PC-3 (cell line): ENCODE results near the gene TAP2. TPM values are rescaled to one million over a fixed set of nuclear protein-coding genes. Genes with fewer than 3 reads are reported as not detected.

Experiments used
- ATAC-seq: fragments of 200-7000 bp; cut with Tn5 transposase; 2 replicates; pipeline ENCODE4 v1.9.1; 2020; ENCODE audit warnings: mild to moderate bottlenecking, moderate library complexity
- BruUV-seq: library from RNA; stranded (reverse); fragments of 400-500 nt; replicated peaks from 2 replicates; lab custom pipeline; 2021; lab: Mats Ljungman, UMichigan
- CTCF ChIA-PET: fragments of 300-600 bp; sonication (Branson Sonifier 250); formaldehyde crosslinking; loops from one replicate; lab custom pipeline; 2022; ENCODE audit warnings: antibody characterized with exemption; lab: Charles Lee
- POLR2A ChIA-PET: fragments of 300-600 bp; sonication (Branson Sonifier 250); formaldehyde crosslinking; loops from one replicate; lab custom pipeline; 2022; ENCODE audit warnings: antibody characterized with exemption; ENCODE audit not compliant: unreplicated experiment; lab: Charles Lee
- DNase-seq: peaks from one replicate; pipeline ENCODE4 v3.0.0-alpha.2; 2015
- H2AFZ ChIP-seq: fragments of 300-600 bp; sonication (generic); 2 replicates; pipeline ENCODE4 v1.6.0; 2016; ENCODE audit warnings: antibody characterized with exemption, low read length
- H3F3A ChIP-seq: fragments of 300-600 bp; sonication (generic); one replicate; pipeline ENCODE4 v1.6.0; 2017; ENCODE audit warnings: antibody characterized with exemption, low read length, control low read depth, mild to moderate bottlenecking; ENCODE audit not compliant: unreplicated experiment
- H3K27ac ChIP-seq: fragments of 300-600 bp; sonication (generic); 2 replicates; pipeline ENCODE4 v1.5.1; 2016; ENCODE audit warnings: mild to moderate bottlenecking, low read length
- H3K27me3 ChIP-seq: fragments of 300-600 bp; sonication (generic); 2 replicates; pipeline ENCODE4 v1.6.1; 2016; ENCODE audit warnings: low read length, mixed read lengths
- H3K36me3 ChIP-seq: fragments of 300-600 bp; sonication (generic); 2 replicates; pipeline ENCODE4 v1.6.1; 2016; ENCODE audit warnings: low read depth, mixed run types, low read length, mixed read lengths
- H3K4me1 ChIP-seq: fragments of 300-600 bp; sonication (generic); 2 replicates; pipeline ENCODE4 v1.5.1; 2016; ENCODE audit warnings: low read length; ENCODE audit not compliant: insufficient read depth
- H3K4me2 ChIP-seq: fragments of 300-600 bp; sonication (generic); 2 replicates; pipeline ENCODE4 v1.6.0; 2016; ENCODE audit warnings: low read length
- H3K4me3 ChIP-seq: fragments of 300-600 bp; sonication (generic); 2 replicates; pipeline ENCODE4 v1.5.1; 2016; ENCODE audit warnings: mild to moderate bottlenecking, low read length, mixed read lengths
- H3K79me2 ChIP-seq: fragments of 300-600 bp; sonication (generic); 2 replicates; pipeline ENCODE4 v1.6.1; 2017; ENCODE audit warnings: low read length, mixed read lengths
- H3K9ac ChIP-seq: fragments of 300-600 bp; sonication (generic); 2 replicates; pipeline ENCODE4 v1.6.0; 2016; ENCODE audit warnings: mild to moderate bottlenecking, low read length
- H3K9me2 ChIP-seq: fragments of 300-600 bp; sonication (generic); replicated peaks from 2 replicates; pipeline ENCODE4 v1.6.1; 2016; ENCODE audit warnings: mixed run types, low read length, mixed read lengths
- H3K9me3 ChIP-seq: fragments of 300-600 bp; sonication (generic); 2 replicates; pipeline ENCODE4 v1.6.1; 2016; ENCODE audit warnings: low read length, mixed read lengths
- H4K20me1 ChIP-seq: fragments of 300-600 bp; sonication (generic); 2 replicates; pipeline ENCODE4 v1.6.1; 2016; ENCODE audit warnings: low read length, mixed read lengths
- EZH2 ChIP-seq: fragments of 300-600 bp; sonication (generic); IDR thresholded peaks from one replicate; pipeline ENCODE4 v1.6.1; 2017; ENCODE audit warnings: antibody characterized with exemption, mild to moderate bottlenecking, low read length; ENCODE audit not compliant: unreplicated experiment
- EZH2phosphoT487 ChIP-seq: fragments of 300-600 bp; sonication (generic); IDR thresholded peaks from 2 replicates; pipeline ENCODE4 v1.6.1; 2018; ENCODE audit warnings: mild to moderate bottlenecking, antibody characterized with exemption, low read length, borderline replicate concordance
- intact Hi-C: fragments of 100-400 bp; cut with micrococcal nuclease; formaldehyde crosslinking; loops from 2 replicates; pipeline ENCODE4 v1.9.0; 2023
- total RNA-seq: library from RNA; depleted of rRNA; stranded (reverse); fragments of >200 nt; gene quantifications from 2 replicates; pipeline ENCODE4 v1.2.3, GENCODE V29; 2014
- TF ChIP-seq, protein P1 (sequence below): fragments of 300-600 bp; sonication (generic); conservative IDR thresholded peaks from 2 replicates; pipeline ENCODE4 v1.5.1; 2017; ENCODE audit warnings: antibody characterized with exemption, low read depth, mild to moderate bottlenecking, low read length

The TAP2 gene
- total RNA-seq, 1 experiment from 2014 or later = 93.0 TPM

DNA sequence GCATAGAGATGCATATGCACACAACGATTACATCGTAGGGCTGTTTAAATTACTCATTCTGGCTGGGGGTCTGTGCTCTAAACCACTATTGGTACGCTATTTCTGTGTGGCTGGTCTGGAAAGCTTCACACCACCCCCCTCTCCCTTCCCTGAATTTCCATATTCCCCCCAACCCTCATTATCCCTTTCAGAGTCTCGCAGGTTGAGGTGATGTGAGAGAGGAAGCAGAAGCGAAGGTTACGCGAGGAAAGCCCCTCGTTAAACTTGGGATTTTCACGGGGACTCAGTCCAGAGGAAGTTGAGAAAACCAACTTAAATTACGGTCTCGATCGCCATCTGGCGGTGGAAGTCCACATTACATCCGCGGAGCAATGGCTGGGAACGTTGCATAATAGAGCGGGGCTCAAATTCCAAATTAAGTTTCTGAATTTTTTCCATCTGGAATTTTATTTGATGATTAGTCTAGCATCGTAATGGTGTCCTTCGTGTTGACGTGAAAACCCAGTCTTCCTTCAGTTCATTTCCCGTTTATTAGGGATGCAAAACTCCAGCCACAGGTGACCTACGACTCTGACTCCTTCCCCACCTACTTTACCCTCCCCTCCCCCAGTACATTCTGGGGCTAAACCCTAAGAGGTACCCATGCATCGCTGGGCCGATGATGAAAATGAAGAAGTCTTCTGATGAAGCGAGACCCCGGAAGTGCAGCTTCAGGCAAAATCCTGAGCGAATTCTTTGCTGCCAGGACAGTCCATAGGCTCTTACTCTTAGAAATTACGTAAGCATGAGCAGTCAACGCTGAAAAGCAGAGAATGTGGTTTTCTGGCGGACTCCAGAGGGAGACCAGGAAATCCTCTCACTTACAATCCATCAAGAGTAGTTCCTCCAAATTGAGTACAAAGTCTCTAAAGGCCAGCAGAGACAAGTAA, 41.4 kb downstream of the TAP2 start:
- Histone ChIP-seq H3K4me1 (no peaks in the 10 kb centered on the region), H3K36me3 (no peaks in the 10 kb centered on the region), H3K79me2 (no peaks in the 10 kb centered on the region), H3K9me3 (no peaks in the 10 kb centered on the region), H3F3A (no peaks in the 10 kb centered on the region), H3K27ac (no peak overlapping the region), H2AFZ (peak overlapping the region; percentile 70), H3K27me3 (peaks cover 79% of the 10 kb centered on the region), H4K20me1 (no peaks in the 10 kb centered on the region), H3K9me2 (no peaks in the 10 kb centered on the region), H3K9ac (no peak overlapping the region), H3K4me3 (peak overlapping the region; percentile 45), H3K4me2 (peak overlapping the region; percentile 78)
- BruUV-seq = no TSS peak
- CTCF ChIA-PET = interaction anchor here (0.6 to 1.0 kb wide), 2 partner anchors 71 to 1493 kb away, joined by 3 to 4 read pairs; no protein-coding TSS in a partner anchor
- peak; percentile 84 for DNase-seq
- peak; percentile 84 for ATAC-seq
- POLR2A ChIA-PET = no interaction called here
- intact Hi-C loops = loop anchor here (5.0 kb wide), 1 partner anchor 365 kb away; no protein-coding TSS in a partner anchor
- TF ChIP-seq, protein P1, sequence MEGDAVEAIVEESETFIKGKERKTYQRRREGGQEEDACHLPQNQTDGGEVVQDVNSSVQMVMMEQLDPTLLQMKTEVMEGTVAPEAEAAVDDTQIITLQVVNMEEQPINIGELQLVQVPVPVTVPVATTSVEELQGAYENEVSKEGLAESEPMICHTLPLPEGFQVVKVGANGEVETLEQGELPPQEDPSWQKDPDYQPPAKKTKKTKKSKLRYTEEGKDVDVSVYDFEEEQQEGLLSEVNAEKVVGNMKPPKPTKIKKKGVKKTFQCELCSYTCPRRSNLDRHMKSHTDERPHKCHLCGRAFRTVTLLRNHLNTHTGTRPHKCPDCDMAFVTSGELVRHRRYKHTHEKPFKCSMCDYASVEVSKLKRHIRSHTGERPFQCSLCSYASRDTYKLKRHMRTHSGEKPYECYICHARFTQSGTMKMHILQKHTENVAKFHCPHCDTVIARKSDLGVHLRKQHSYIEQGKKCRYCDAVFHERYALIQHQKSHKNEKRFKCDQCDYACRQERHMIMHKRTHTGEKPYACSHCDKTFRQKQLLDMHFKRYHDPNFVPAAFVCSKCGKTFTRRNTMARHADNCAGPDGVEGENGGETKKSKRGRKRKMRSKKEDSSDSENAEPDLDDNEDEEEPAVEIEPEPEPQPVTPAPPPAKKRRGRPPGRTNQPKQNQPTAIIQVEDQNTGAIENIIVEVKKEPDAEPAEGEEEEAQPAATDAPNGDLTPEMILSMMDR = peak; percentile 85
- TF ChIP-seq EZH2phosphoT487 = no peak

DNA sequence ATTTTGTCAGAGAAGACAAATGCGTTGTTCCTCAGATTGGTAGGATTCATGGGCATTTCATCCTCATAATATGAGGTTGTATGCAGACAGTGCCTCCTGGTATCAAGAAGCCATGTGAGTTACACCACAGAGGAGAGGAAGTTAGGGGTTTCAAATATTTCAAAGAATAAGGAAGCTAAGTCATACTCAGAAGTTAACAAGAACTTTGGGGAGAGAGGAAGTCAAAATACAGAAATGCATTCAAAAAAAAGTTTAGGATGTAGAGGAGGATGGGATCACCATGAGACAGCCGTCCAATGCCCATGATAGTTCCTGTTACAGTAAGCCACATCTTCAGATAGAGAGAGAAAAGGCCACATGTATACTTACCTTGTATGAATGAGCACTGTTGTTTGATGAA, 44.0 kb downstream of the TAP2 start:
- no peak for ATAC-seq
- Histone ChIP-seq H3K79me2 (no peaks in the 10 kb centered on the region), H3K9ac (no peak overlapping the region), H3K4me2 (no peak overlapping the region), H3K9me3 (no peaks in the 10 kb centered on the region), H3F3A (no peaks in the 10 kb centered on the region), H3K4me3 (no peak overlapping the region), H3K36me3 (no peaks in the 10 kb centered on the region), H2AFZ (no peak overlapping the region), H4K20me1 (no peaks in the 10 kb centered on the region), H3K9me2 (no peaks in the 10 kb centered on the region), H3K27ac (no peak overlapping the region), H3K27me3 (peaks cover 81% of the 10 kb centered on the region), H3K4me1 (no peaks in the 10 kb centered on the region)
- intact Hi-C loops = no loop called here
- CTCF ChIA-PET = no interaction called here
- POLR2A ChIA-PET = no interaction called here
- no TSS peak for BruUV-seq
- TF ChIP-seq EZH2 = no peak
- TF ChIP-seq EZH2phosphoT487 = no peak
- TF ChIP-seq, protein P1 = no peak
- DNase-seq = no peak

DNA sequence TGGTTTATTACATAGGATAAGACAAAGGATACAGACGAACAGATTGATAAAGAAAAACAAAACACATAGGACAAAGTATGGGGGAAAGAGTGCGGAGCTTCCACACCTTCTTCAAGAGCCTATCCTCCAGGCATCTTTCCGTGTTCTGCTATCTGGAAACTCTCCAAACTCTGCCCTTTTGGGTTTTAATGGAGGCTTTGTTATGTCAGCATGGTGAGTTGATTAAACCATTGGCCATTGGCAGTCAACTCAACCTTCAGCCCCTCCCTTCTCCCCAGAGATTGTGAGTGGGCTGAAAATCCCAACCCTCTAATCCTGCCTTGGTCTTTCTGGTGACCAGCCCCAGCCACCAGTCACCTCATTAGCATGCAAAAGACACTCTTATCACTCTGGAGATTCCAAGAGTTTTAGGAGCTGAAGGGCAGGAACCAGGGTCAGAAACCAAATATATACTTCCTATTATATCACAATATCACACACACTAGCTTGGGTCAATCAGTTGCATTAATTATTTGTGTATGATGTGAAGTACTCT, 45.6 kb downstream of the TAP2 start:
- H3K27ac ChIP-seq = no peak overlapping the region
- intact Hi-C loops = no loop called here
- no peak overlapping the region for H3K4me3 ChIP-seq
- POLR2A ChIA-PET = no interaction called here
- no peaks in the 10 kb centered on the region for H3K4me1 ChIP-seq
- CTCF ChIA-PET = interaction anchor here (0.7 kb wide), 1 partner anchor 1562 kb away, joined by 4 read pairs; no protein-coding TSS in a partner anchor
- no peaks in the 10 kb centered on the region for H4K20me1 ChIP-seq
- H3K9me2 ChIP-seq = no peaks in the 10 kb centered on the region
- DNase-seq = no peak
- TF ChIP-seq, protein P1 = no peak
- TF ChIP-seq EZH2phosphoT487 = no peak
- TF ChIP-seq EZH2 = no peak
- H3K27me3 ChIP-seq = peaks cover 65% of the 10 kb centered on the region
- H3K4me2 ChIP-seq = no peak overlapping the region
- no peaks in the 10 kb centered on the region for H3K79me2 ChIP-seq
- no peaks in the 10 kb centered on the region for H3K36me3 ChIP-seq
- no peak overlapping the region for H3K9ac ChIP-seq
- no TSS peak for BruUV-seq
- ATAC-seq = no peak
- H3K9me3 ChIP-seq = no peaks in the 10 kb centered on the region
- H2AFZ ChIP-seq = no peak overlapping the region
- H3F3A ChIP-seq = no peaks in the 10 kb centered on the region
